ENCODE results near the gene GDAP2. TPM values are rescaled to one million over a fixed set of nuclear protein-coding genes. Genes with fewer than 3 reads are reported as not detected.
"Not testable (repeated sequence)": the region's sequence is repeated elsewhere in the genome, so short reads cannot be mapped to it uniquely, and the experiment has no call there.

The GDAP2 gene
- polyA plus RNA-seq, 2 donors: 2.5 to 4.3 TPM

DNA sequence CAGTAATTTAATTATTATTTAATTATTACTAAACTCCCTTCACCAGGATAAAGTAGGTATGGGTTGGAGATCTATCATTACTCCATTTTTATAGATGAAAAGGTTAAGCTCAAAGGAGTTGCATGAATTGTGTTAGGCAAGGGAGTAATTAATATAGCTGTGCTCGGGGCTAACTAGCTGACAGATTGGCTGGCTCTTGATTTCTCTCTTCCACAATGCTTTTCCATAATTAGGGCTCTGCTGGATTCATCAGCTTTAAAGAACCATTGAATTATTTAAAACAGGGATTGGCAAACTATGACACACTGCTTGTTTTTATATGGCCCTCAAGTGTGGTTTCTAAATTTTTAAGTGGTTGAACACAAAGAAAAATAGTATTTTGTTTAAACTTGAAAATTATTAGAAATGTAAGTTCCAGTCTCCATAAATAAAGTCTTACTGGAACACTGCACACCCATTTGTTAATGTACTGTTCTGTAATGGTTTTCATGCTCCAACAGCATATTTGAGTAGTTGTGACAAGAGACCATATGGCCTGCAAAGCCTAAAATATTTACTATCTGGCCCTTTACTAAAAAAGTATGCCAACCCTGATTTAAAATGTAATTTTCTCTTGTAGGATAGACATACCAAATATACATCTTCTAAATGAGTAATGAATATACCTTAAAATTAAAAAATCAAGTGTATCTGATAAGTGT is 76.4 kb downstream of the GDAP2 start:
- H3K9me3 ChIP-seq (ENCODE audit: control insufficient read depth in 2 of 2, insufficient read depth in 1 of 2, low read depth in 1 of 2, low read length in 1 of 2): no peaks in the 10 kb centered on the region
- no peak overlapping the region for H3K4me3 ChIP-seq (ENCODE audit: low read depth in 1 of 2, low read length in 2 of 2)
- no peaks in the 10 kb centered on the region for H3K27me3 ChIP-seq (ENCODE audit: control insufficient read depth in 1 of 2, insufficient read depth in 2 of 2, low read length in 2 of 2)
- no peaks in the 10 kb centered on the region for H3K36me3 ChIP-seq (ENCODE audit: control insufficient read depth in 2 of 2, insufficient read depth in 2 of 2, low read length in 1 of 2)
- WGBS, 2 donors: 57 to 66% methylated on average over 1 of the region's 1 CpG
- no peak overlapping the region for H3K27ac ChIP-seq (ENCODE audit: low read depth in 2 of 2, low read length in 1 of 2)
- no peaks in the 10 kb centered on the region for H3K4me1 ChIP-seq (ENCODE audit: control insufficient read depth in 2 of 2, insufficient read depth in 2 of 2, low read length in 1 of 2)

DNA sequence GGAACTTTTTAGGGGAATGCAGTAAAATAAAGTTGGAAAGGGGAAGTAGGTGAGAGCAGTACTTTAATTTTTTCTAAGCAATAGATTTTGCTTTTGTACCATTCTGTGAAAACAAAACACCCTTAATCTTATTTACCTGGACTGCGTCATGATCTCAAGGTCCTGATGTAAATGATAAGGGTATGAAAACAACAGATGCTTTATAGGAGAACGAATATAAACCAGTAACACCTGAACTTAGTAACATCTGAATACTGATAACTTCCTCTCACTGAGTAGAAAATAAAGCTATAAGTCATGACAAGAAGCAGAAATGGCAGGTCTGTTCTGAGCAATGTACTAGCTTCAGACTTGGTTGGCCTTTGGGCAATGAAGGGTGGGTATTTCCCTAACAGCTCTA is 77.7 kb downstream of the GDAP2 start:
- H3K4me1 ChIP-seq (ENCODE audit: control insufficient read depth in 2 of 2, insufficient read depth in 2 of 2, low read length in 1 of 2): no peaks in the 10 kb centered on the region
- 66 to 93% methylated on average over 2 of the region's 2 CpGs for WGBS, 2 donors
- H3K9me3 ChIP-seq (ENCODE audit: control insufficient read depth in 2 of 2, insufficient read depth in 1 of 2, low read depth in 1 of 2, low read length in 1 of 2): no peaks in the 10 kb centered on the region
- no peak overlapping the region for H3K4me3 ChIP-seq (ENCODE audit: low read depth in 1 of 2, low read length in 2 of 2)
- no peaks in the 10 kb centered on the region for H3K36me3 ChIP-seq (ENCODE audit: control insufficient read depth in 2 of 2, insufficient read depth in 2 of 2, low read length in 1 of 2)
- H3K27me3 ChIP-seq (ENCODE audit: control insufficient read depth in 1 of 2, insufficient read depth in 2 of 2, low read length in 2 of 2): no peaks in the 10 kb centered on the region
- H3K27ac ChIP-seq (ENCODE audit: low read depth in 2 of 2, low read length in 1 of 2): no peak overlapping the region

DNA sequence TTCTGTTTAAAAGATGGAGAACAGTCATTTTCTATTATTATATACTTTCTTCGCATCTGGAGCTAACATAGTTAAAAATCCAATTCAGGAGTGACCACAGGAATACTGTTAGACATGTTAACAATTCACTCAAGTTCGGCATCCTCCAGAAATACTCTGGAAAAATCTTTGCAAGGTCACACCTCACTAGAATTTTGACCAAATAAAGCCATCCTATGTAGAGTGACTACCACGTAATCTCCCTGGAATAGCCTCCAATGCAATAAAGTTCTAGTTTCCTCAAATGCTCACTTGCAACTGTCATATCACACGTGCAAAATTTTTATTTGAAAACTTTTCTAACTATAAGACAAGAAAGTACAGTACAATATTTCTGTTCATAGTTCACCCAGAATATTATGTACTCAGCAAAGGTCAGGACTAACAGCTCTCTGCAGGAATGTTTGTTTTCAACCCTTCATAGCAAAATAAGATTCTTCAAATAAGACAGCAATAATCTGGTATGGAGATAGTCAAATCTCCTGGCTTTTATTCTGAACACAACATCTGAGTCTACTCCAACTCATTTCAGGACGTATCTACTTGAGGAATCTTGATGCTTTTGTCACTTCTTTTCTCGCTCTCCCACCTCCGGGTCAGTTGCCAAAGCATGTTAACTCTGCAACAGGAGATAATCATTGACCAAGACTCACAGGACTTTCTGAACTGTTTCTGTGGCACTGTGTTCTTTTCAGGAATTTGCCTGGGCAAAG is 82.6 kb downstream of the GDAP2 start:
- Histone ChIP-seq H3K4me1 (ENCODE audit: control insufficient read depth in 2 of 2, insufficient read depth in 2 of 2, low read length in 1 of 2) (no peaks in the 10 kb centered on the region), H3K27ac (ENCODE audit: low read depth in 2 of 2, low read length in 1 of 2) (no peak overlapping the region), H3K27me3 (ENCODE audit: control insufficient read depth in 1 of 2, insufficient read depth in 2 of 2, low read length in 2 of 2) (no peaks in the 10 kb centered on the region), H3K9me3 (ENCODE audit: control insufficient read depth in 2 of 2, insufficient read depth in 1 of 2, low read depth in 1 of 2, low read length in 1 of 2) (no peaks in the 10 kb centered on the region), H3K4me3 (ENCODE audit: low read depth in 1 of 2, low read length in 2 of 2) (no peak overlapping the region), H3K36me3 (ENCODE audit: control insufficient read depth in 2 of 2, insufficient read depth in 2 of 2, low read length in 1 of 2) (no peaks in the 10 kb centered on the region)
- whole genome bisulfite sequencing, 2 donors: 74 to 84% methylated on average over 7 of the region's 7 CpGs

DNA sequence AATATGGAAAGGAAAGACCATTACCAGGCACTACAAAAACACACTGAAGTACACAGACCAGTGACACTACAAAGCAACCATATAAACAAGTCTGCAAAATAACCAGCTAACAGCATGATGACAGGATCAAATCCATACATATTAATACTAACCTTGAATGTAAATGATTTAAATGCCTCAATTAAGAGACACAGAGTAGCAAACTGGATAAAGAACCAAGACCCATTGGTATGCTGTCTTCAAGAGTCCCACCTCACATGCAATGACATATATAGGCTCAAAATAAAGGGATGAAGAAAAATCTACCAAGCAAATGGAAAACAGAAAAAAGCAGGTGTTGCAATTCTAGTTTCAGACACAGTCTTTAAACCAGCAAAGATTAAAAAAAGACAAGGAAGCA is 84.9 kb downstream of the GDAP2 start:
- H3K4me1 ChIP-seq (ENCODE audit: control insufficient read depth in 2 of 2, insufficient read depth in 2 of 2, low read length in 1 of 2); H3K4me3 ChIP-seq (ENCODE audit: low read depth in 1 of 2, low read length in 2 of 2); H3K27me3 ChIP-seq (ENCODE audit: control insufficient read depth in 1 of 2, insufficient read depth in 2 of 2, low read length in 2 of 2); H3K36me3 ChIP-seq (ENCODE audit: control insufficient read depth in 2 of 2, insufficient read depth in 2 of 2, low read length in 1 of 2); H3K9me3 ChIP-seq (ENCODE audit: control insufficient read depth in 2 of 2, insufficient read depth in 1 of 2, low read depth in 1 of 2, low read length in 1 of 2); H3K27ac ChIP-seq (ENCODE audit: low read depth in 2 of 2, low read length in 1 of 2): not testable (repeated sequence)

DNA sequence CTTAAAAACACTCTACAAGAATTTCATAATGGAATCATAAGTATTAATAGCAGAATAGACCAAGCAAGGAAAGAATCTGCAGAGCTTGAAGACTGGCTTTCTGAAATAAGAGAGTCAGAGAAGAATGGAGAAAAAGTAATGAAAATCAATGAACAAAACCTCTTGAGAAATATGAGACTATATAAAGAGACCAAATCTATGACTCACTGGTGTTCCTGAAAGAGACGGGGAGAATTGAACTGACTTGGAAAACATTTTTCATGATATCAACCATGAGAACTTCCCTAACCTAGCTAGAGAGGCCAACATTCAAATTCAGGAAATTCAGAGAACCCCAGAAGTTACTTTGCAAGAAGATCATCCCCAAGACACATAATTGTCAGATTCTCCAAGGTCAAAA is 85.6 kb downstream of the GDAP2 start:
- H3K27ac ChIP-seq (ENCODE audit: low read depth in 2 of 2, low read length in 1 of 2): no peak overlapping the region
- no peak overlapping the region for H3K4me3 ChIP-seq (ENCODE audit: low read depth in 1 of 2, low read length in 2 of 2)
- H3K27me3 ChIP-seq (ENCODE audit: control insufficient read depth in 1 of 2, insufficient read depth in 2 of 2, low read length in 2 of 2): no peaks in the 10 kb centered on the region
- 74 to 79% methylated on average over 1 of the region's 1 CpG for WGBS, 2 donors
- no peaks in the 10 kb centered on the region for H3K9me3 ChIP-seq (ENCODE audit: control insufficient read depth in 2 of 2, insufficient read depth in 1 of 2, low read depth in 1 of 2, low read length in 1 of 2)
- H3K4me1 ChIP-seq (ENCODE audit: control insufficient read depth in 2 of 2, insufficient read depth in 2 of 2, low read length in 1 of 2): no peaks in the 10 kb centered on the region
- no peaks in the 10 kb centered on the region for H3K36me3 ChIP-seq (ENCODE audit: control insufficient read depth in 2 of 2, insufficient read depth in 2 of 2, low read length in 1 of 2)

DNA sequence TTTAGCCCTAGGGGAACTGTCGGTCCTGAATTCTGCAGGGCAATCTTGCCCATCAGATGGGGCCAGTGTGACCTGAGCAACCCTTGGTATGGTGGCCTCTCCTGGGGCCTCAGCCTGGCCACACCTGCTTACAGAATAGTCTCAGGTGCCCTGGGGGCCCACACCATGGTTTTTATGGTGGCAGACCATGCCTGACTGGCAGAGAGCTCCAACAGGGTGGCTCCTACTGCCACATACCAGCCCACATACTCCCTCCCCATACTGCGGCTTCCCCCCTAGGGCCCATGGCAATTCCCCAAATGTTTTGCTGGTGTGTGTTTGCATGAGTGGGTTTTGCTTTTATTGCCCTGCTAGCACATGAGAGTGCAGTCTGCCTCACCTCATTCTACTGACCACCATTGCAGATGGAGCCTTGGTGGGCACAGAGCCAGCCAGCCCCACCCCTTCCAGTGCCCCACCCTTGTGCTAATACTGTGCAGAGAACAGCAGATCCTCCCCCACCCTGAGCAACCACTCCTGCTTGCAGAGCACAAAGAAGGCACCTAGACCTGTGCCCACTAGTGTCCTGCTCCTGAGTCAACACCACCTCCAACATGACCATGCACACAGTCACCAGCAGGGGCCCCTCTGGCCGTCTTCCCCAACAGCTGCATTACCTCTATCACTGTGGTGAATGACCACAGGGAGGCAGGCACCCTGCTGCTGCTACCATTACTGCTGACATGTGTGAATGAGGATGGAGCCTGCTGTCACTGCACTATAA is 86.8 kb downstream of the GDAP2 start:
- 74 to 76% methylated on average over 3 of the region's 3 CpGs for WGBS, 2 donors
- no peaks in the 10 kb centered on the region for H3K4me1 ChIP-seq (ENCODE audit: control insufficient read depth in 2 of 2, insufficient read depth in 2 of 2, low read length in 1 of 2)

DNA sequence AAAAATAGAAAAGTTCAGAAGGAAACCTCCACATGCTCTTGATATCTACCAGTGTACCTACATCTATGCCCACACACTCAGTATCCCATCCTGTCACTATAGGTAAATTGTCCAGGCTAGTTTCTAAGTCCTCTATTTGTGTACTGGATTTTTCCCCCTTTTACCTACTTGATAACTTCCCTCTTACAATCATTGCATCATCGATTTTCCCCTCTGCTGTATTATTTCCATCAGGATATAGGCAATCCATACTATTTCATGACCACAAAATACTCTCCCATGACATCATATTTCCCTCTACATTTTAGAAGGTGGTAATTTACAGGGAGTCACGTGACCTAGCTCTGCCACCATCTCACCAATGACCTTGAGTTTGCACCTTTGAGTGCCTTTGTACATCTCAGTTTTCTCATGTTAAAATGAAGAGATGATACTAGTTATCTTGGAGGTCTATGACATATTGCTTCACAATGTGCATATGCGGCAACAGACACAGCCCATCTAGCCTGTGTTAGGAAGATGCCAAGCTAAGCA is 88.2 kb downstream of the GDAP2 start:
- no peaks in the 10 kb centered on the region for H3K4me1 ChIP-seq (ENCODE audit: control insufficient read depth in 2 of 2, insufficient read depth in 2 of 2, low read length in 1 of 2)
- no peak overlapping the region for H3K4me3 ChIP-seq (ENCODE audit: low read depth in 1 of 2, low read length in 2 of 2)
- 93 to 95% methylated on average over 3 of the region's 3 CpGs for WGBS, 2 donors
- no peak overlapping the region for H3K27ac ChIP-seq (ENCODE audit: low read depth in 2 of 2, low read length in 1 of 2)
- H3K9me3 ChIP-seq (ENCODE audit: control insufficient read depth in 2 of 2, insufficient read depth in 1 of 2, low read depth in 1 of 2, low read length in 1 of 2): no peaks in the 10 kb centered on the region
- H3K27me3 ChIP-seq (ENCODE audit: control insufficient read depth in 1 of 2, insufficient read depth in 2 of 2, low read length in 2 of 2): no peaks in the 10 kb centered on the region
- H3K36me3 ChIP-seq (ENCODE audit: control insufficient read depth in 2 of 2, insufficient read depth in 2 of 2, low read length in 1 of 2): no peaks in the 10 kb centered on the region

More for the DNA sequence above, 86.8 kb downstream of the GDAP2 start:
- no peak overlapping the region for H3K27ac ChIP-seq (ENCODE audit: low read depth in 2 of 2, low read length in 1 of 2)
- H3K27me3 ChIP-seq (ENCODE audit: control insufficient read depth in 1 of 2, insufficient read depth in 2 of 2, low read length in 2 of 2): no peaks in the 10 kb centered on the region
- H3K9me3 ChIP-seq (ENCODE audit: control insufficient read depth in 2 of 2, insufficient read depth in 1 of 2, low read depth in 1 of 2, low read length in 1 of 2): no peaks in the 10 kb centered on the region
- no peaks in the 10 kb centered on the region for H3K36me3 ChIP-seq (ENCODE audit: control insufficient read depth in 2 of 2, insufficient read depth in 2 of 2, low read length in 1 of 2)
- no peak overlapping the region for H3K4me3 ChIP-seq (ENCODE audit: low read depth in 1 of 2, low read length in 2 of 2)

DNA sequence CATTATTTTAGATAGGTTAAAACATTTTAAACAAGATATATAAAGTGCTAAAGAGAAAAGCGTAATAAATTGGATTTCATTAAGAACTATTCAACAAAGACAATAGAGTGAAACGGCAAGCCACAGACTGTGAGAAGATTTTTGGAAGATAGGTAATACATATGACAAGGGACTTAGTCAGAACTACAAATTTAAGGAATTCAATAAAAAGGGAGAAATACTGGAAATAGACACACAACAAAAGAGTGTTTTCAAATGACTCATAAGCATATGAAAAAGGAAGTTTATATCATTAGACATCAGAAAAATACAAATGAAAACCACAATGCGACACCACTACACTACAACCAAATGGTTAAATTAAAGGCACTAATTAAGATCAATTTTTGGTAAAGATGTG is 90.5 kb downstream of the GDAP2 start:
- 86 to 92% methylated on average over 3 of the region's 3 CpGs for WGBS, 2 donors
- Histone ChIP-seq H3K27ac (ENCODE audit: low read depth in 2 of 2, low read length in 1 of 2) (no peak overlapping the region), H3K36me3 (ENCODE audit: control insufficient read depth in 2 of 2, insufficient read depth in 2 of 2, low read length in 1 of 2) (no peaks in the 10 kb centered on the region), H3K4me1 (ENCODE audit: control insufficient read depth in 2 of 2, insufficient read depth in 2 of 2, low read length in 1 of 2) (no peaks in the 10 kb centered on the region), H3K27me3 (ENCODE audit: control insufficient read depth in 1 of 2, insufficient read depth in 2 of 2, low read length in 2 of 2) (no peaks in the 10 kb centered on the region), H3K4me3 (ENCODE audit: low read depth in 1 of 2, low read length in 2 of 2) (no peak overlapping the region), H3K9me3 (ENCODE audit: control insufficient read depth in 2 of 2, insufficient read depth in 1 of 2, low read depth in 1 of 2, low read length in 1 of 2) (no peaks in the 10 kb centered on the region)

DNA sequence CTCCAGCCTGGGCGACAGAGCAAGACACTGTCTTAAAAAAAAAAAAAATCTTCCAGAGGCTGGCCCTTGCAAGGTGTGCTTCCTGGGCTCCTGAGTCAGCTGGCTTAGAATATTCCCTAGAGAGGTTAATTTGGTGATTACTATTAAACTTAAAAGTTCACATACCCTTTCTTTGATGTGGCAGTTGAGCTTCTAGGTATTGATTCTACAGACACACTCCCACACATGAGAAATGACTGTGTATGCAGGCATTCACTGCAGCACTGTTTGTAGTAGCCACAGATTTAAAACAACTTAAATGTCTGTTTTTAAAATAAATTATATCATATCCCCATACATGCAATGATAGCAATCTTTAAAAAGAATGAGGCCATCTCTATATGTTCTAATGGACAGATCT is 93.4 kb downstream of the GDAP2 start:
- Histone ChIP-seq H3K36me3 (ENCODE audit: control insufficient read depth in 2 of 2, insufficient read depth in 2 of 2, low read length in 1 of 2) (no peaks in the 10 kb centered on the region), H3K4me3 (ENCODE audit: low read depth in 1 of 2, low read length in 2 of 2) (no peak overlapping the region), H3K4me1 (ENCODE audit: control insufficient read depth in 2 of 2, insufficient read depth in 2 of 2, low read length in 1 of 2) (no peaks in the 10 kb centered on the region), H3K9me3 (ENCODE audit: control insufficient read depth in 2 of 2, insufficient read depth in 1 of 2, low read depth in 1 of 2, low read length in 1 of 2) (no peaks in the 10 kb centered on the region), H3K27me3 (ENCODE audit: control insufficient read depth in 1 of 2, insufficient read depth in 2 of 2, low read length in 2 of 2) (no peaks in the 10 kb centered on the region), H3K27ac (ENCODE audit: low read depth in 2 of 2, low read length in 1 of 2) (no peak overlapping the region)
- 95 to 100% methylated on average over 1 of the region's 1 CpG for WGBS, 2 donors
